ENCODE results near the gene CACNB1.

The CACNB1 gene

GRCh38 chr17:39231591-39232551 is 34.4 kb upstream of the CACNB1 start:
- TF ChIP-seq CTCF (IDR thresholded peaks at IDR 0.05; ENCODE audit: borderline replicate concordance, control extremely low read depth, extremely low read depth, insufficient read depth, missing control alignments) = peak; percentile 75
- in situ Hi-C loops (cut with MboI; ENCODE audit: low sequenced_read_pairs, unreplicated experiment) = no loop called here
- DNase-seq (ENCODE audit: low spot score) = peak; percentile 88

GRCh38 chr17:39231091-39231561 is 33.7 kb upstream of the CACNB1 start:
- no peak for TF ChIP-seq CTCF (IDR thresholded peaks at IDR 0.05; ENCODE audit: borderline replicate concordance, control extremely low read depth, extremely low read depth, insufficient read depth, missing control alignments)
- in situ Hi-C loops (cut with MboI; ENCODE audit: low sequenced_read_pairs, unreplicated experiment) = no loop called here
- no peak for DNase-seq (ENCODE audit: low spot score)

- no peak for TF ChIP-seq CTCF (IDR thresholded peaks at IDR 0.05; ENCODE audit: borderline replicate concordance, control extremely low read depth, extremely low read depth, insufficient read depth, missing control alignments)
- in situ Hi-C loops (cut with MboI; ENCODE audit: low sequenced_read_pairs, unreplicated experiment) = no loop called here
- DNase-seq (ENCODE audit: low spot score) = no peak
Measured at GRCh38 chr17:39230361-39230760, 32.9 kb upstream of the CACNB1 start.

- in situ Hi-C loops (cut with MboI; ENCODE audit: low sequenced_read_pairs, unreplicated experiment) = no loop called here
- DNase-seq (ENCODE audit: low spot score) = no peak
- no peak for TF ChIP-seq CTCF (IDR thresholded peaks at IDR 0.05; ENCODE audit: borderline replicate concordance, control extremely low read depth, extremely low read depth, insufficient read depth, missing control alignments)
Measured at GRCh38 chr17:39229274-39229913, 31.9 kb upstream of the CACNB1 start.

- in situ Hi-C loops (cut with MboI; ENCODE audit: low sequenced_read_pairs, unreplicated experiment) = no loop called here
- no peak for DNase-seq (ENCODE audit: low spot score)
- TF ChIP-seq CTCF (IDR thresholded peaks at IDR 0.05; ENCODE audit: borderline replicate concordance, control extremely low read depth, extremely low read depth, insufficient read depth, missing control alignments) = no peak
Measured at GRCh38 chr17:39227364-39227919, 30.0 kb upstream of the CACNB1 start.

GRCh38 chr17:39225959-39226683 is 28.7 kb upstream of the CACNB1 start:
- TF ChIP-seq CTCF (IDR thresholded peaks at IDR 0.05; ENCODE audit: borderline replicate concordance, control extremely low read depth, extremely low read depth, insufficient read depth, missing control alignments) = no peak
- in situ Hi-C loops (cut with MboI; ENCODE audit: low sequenced_read_pairs, unreplicated experiment) = no loop called here
- no peak for DNase-seq (ENCODE audit: low spot score)

Measured in GM13976 (cell line).